ENCODE data around the gene WFDC9. TPM values are rescaled to one million over a fixed set of nuclear protein-coding genes. Genes with fewer than 3 reads are reported as not detected.
A peak's percentile ranks its signal among the peaks of the same experiment; 100 is the strongest.

The WFDC9 gene
- total and polyA plus RNA-seq, 2 experiments from 2014 or later = not detected

- Histone ChIP-seq H3K36me3 (no peaks in the 10 kb centered on the region), H3K4me3 (no peak overlapping the region), H3K9me3 (ENCODE audit: low read depth) (no peaks in the 10 kb centered on the region), H3K27me3 (no peaks in the 10 kb centered on the region), H3K27ac (no peak overlapping the region), H3K4me1 (ENCODE audit: low read depth) (no peaks in the 10 kb centered on the region)
- TF ChIP-seq, protein P1, sequence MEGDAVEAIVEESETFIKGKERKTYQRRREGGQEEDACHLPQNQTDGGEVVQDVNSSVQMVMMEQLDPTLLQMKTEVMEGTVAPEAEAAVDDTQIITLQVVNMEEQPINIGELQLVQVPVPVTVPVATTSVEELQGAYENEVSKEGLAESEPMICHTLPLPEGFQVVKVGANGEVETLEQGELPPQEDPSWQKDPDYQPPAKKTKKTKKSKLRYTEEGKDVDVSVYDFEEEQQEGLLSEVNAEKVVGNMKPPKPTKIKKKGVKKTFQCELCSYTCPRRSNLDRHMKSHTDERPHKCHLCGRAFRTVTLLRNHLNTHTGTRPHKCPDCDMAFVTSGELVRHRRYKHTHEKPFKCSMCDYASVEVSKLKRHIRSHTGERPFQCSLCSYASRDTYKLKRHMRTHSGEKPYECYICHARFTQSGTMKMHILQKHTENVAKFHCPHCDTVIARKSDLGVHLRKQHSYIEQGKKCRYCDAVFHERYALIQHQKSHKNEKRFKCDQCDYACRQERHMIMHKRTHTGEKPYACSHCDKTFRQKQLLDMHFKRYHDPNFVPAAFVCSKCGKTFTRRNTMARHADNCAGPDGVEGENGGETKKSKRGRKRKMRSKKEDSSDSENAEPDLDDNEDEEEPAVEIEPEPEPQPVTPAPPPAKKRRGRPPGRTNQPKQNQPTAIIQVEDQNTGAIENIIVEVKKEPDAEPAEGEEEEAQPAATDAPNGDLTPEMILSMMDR (IDR thresholded peaks at IDR 0.05; ENCODE audit: low read depth, low read length) = no peak
- DNase-seq (ENCODE audit: low read depth in 1 of 2, low spot score in 1 of 2) = no peak
These were observed 13.5 kb downstream of the WFDC9 start for GRCh38 chr20:45617591-45617990.

DNA sequence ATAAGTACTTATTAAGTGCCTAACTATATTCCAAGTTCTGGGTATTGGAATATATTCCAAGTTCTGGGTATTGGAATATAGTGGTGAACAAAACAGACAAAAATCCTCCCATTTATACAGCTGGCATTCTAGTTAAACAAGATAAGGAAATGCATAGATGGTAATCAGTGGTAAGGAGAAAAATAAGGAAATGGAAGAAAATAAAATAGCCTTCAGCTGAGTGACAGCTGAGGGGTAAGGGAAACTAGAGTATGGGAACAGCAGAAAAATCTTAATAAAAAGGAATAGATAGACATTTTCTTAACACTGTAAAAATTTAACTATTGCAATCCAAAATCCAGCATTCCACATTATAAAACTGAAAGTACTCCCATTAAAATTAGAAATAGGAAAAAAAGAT lies 18.8 kb downstream of the WFDC9 start:
- Histone ChIP-seq H3K4me1 (ENCODE audit: low read depth) (no peaks in the 10 kb centered on the region), H3K4me3 (no peak overlapping the region), H3K27me3 (no peaks in the 10 kb centered on the region), H3K36me3 (no peaks in the 10 kb centered on the region), H3K9me3 (ENCODE audit: low read depth) (no peaks in the 10 kb centered on the region), H3K27ac (no peak overlapping the region)
- TF ChIP-seq, protein P1 (IDR thresholded peaks at IDR 0.05; ENCODE audit: low read depth, low read length) = no peak
- DNase-seq (ENCODE audit: low read depth in 1 of 2, low spot score in 1 of 2) = no peak

GRCh38 chr20:45611054-45611453 lies 20.0 kb downstream of the WFDC9 start:
- Histone ChIP-seq H3K27me3 (no peaks in the 10 kb centered on the region), H3K9me3 (ENCODE audit: low read depth) (no peaks in the 10 kb centered on the region), H3K4me3 (no peak overlapping the region), H3K36me3 (no peaks in the 10 kb centered on the region), H3K27ac (no peak overlapping the region), H3K4me1 (ENCODE audit: low read depth) (no peaks in the 10 kb centered on the region)
- TF ChIP-seq, protein P1 (IDR thresholded peaks at IDR 0.05; ENCODE audit: low read depth, low read length) = no peak
- peak in 1 of 2 donors; percentile 78 for DNase-seq (ENCODE audit: low read depth in 1 of 2, low spot score in 1 of 2)

DNA sequence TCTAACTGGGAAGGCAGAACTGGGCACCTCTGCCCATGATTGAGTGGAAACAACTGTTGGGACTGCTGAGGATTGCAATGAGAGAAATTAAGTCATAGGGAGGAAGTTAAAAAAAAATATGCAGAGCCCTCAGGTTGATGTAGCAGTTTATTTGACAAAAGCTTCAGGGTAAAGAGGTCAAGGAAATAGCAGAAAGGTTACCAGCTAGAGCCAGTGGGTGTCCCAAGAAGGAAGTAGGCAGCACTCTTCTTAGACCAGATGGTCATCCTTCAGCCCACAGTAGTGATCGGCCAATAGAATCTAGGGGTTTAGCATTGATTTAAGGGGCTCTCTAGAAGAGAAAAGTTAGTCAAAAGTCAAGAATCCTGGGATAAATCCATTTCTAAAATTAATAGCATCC lies 23.3 kb downstream of the WFDC9 start:
- Histone ChIP-seq H3K27me3 (no peaks in the 10 kb centered on the region), H3K4me1 (ENCODE audit: low read depth) (no peaks in the 10 kb centered on the region), H3K27ac (no peak overlapping the region), H3K36me3 (no peaks in the 10 kb centered on the region), H3K4me3 (no peak overlapping the region), H3K9me3 (ENCODE audit: low read depth) (no peaks in the 10 kb centered on the region)
- no peak for DNase-seq (ENCODE audit: low read depth in 1 of 2, low spot score in 1 of 2)
- TF ChIP-seq, protein P1 (IDR thresholded peaks at IDR 0.05; ENCODE audit: low read depth, low read length) = no peak

DNA sequence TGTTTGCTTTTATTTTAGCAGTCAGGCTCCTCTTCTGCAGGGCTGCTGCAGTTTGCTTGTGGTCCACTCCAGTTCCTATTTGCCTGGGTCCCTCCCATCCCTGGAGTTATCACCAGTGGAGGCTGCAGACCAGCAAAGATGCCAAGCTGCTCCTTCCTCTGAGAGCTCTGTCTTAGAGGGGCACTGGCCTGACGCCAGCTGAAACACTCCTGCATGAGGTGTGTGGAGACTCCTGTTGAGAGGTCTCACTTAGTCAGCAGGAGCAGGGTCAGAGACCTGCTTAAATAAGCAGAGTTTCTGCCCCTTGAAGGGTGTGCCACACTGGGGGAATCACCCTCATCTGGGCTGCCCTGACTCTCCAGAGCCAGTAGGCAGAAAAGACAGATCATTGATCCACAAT lies 35.8 kb downstream of the WFDC9 start:
- DNase-seq (ENCODE audit: low read depth in 1 of 2, low spot score in 1 of 2) = no peak
- TF ChIP-seq, protein P1 (IDR thresholded peaks at IDR 0.05; ENCODE audit: low read depth, low read length) = no peak
- H3K9me3 ChIP-seq (ENCODE audit: low read depth) = no peaks in the 10 kb centered on the region
- no peaks in the 10 kb centered on the region for H3K4me1 ChIP-seq (ENCODE audit: low read depth)
- no peaks in the 10 kb centered on the region for H3K36me3 ChIP-seq
- H3K27me3 ChIP-seq = no peaks in the 10 kb centered on the region
- no peak overlapping the region for H3K27ac ChIP-seq
- no peak overlapping the region for H3K4me3 ChIP-seq

GRCh38 chr20:45593498-45593897 lies 37.6 kb downstream of the WFDC9 start:
- DNase-seq (ENCODE audit: low read depth in 1 of 2, low spot score in 1 of 2) = no peak
- no peak overlapping the region for H3K4me3 ChIP-seq
- H3K9me3 ChIP-seq (ENCODE audit: low read depth) = no peaks in the 10 kb centered on the region
- H3K4me1 ChIP-seq (ENCODE audit: low read depth) = no peaks in the 10 kb centered on the region
- TF ChIP-seq, protein P1 (IDR thresholded peaks at IDR 0.05; ENCODE audit: low read depth, low read length) = no peak
- no peaks in the 10 kb centered on the region for H3K36me3 ChIP-seq
- H3K27me3 ChIP-seq = no peaks in the 10 kb centered on the region
- no peak overlapping the region for H3K27ac ChIP-seq
